WTC11 (cell line): ENCODE results near the gene CAPN3. TPM values are rescaled to one million over a fixed set of nuclear protein-coding genes. Genes with fewer than 3 reads are reported as not detected.

Experiments
- ATAC-seq: fragments of 200-7000 bp; cut with Tn5 transposase; 2 replicates; pipeline ENCODE4 v1.10.0; 2021; ENCODE audit warnings: mild to moderate bottlenecking, moderate library complexity
- CTCF ChIA-PET: fragments of 300-600 bp; sonication (Branson Sonifier 250); formaldehyde crosslinking; loops from one replicate; lab custom pipeline; 2021; ENCODE audit warnings: antibody characterized with exemption; lab: Charles Lee
- POLR2A ChIA-PET: fragments of 350-600 bp; sonication (Branson Sonifier 250); formaldehyde crosslinking; loops from one replicate; lab custom pipeline; 2021; ENCODE audit warnings: antibody characterized with exemption; lab: Charles Lee
- DNase-seq: peaks from one replicate; pipeline ENCODE4 v3.0.0; 2021; ENCODE audit warnings: low spot score
- H3K27ac Mint-ChIP-seq: 2 replicates; pipeline ENCODE4 v1.8.0; 2021; ENCODE audit warnings: mixed read lengths
- H3K27me3 Mint-ChIP-seq: 2 replicates; pipeline ENCODE4 v1.8.0; 2021; ENCODE audit warnings: low read depth, mild to moderate bottlenecking, moderate library complexity, mixed read lengths
- H3K36me3 Mint-ChIP-seq: 2 replicates; pipeline ENCODE4 v1.8.0; 2021; ENCODE audit warnings: mixed read lengths
- H3K4me1 Mint-ChIP-seq: 2 replicates; pipeline ENCODE4 v1.8.0; 2022; ENCODE audit warnings: mixed read lengths
- H3K4me3 Mint-ChIP-seq: 2 replicates; pipeline ENCODE4 v1.8.0; 2021; ENCODE audit warnings: mild to moderate bottlenecking, moderate library complexity, mixed read lengths
- H3K9me3 Mint-ChIP-seq: 2 replicates; pipeline ENCODE4 v1.8.0; 2021; ENCODE audit warnings: mixed read lengths
- ATF1 ChIP-seq: sonication (generic); formaldehyde crosslinking; IDR thresholded peaks from 2 replicates; pipeline ENCODE4 v1.8.1; 2023; ENCODE audit warnings: mild to moderate bottlenecking, moderate library complexity, missing genetic modification reagents
- CBFB ChIP-seq: sonication (generic); formaldehyde crosslinking; IDR thresholded peaks from 2 replicates; pipeline ENCODE4 v1.8.1; 2022; ENCODE audit warnings: mild to moderate bottlenecking, low read depth, missing genetic modification reagents
- HMGA2 ChIP-seq: fragments of 250-450 bp; sonication (Bioruptor Pico); IDR thresholded peaks from 2 replicates; pipeline ENCODE4 v1.4.0; 2021; ENCODE audit warnings: mild to moderate bottlenecking, moderate library complexity
- IRF2 ChIP-seq: sonication (generic); formaldehyde crosslinking; IDR thresholded peaks from 2 replicates; pipeline ENCODE4 v1.8.0; 2022; ENCODE audit warnings: low read depth, missing genetic modification reagents, borderline replicate concordance
- JAZF1 ChIP-seq: fragments of 250-450 bp; sonication (Bioruptor Pico); IDR thresholded peaks from 2 replicates; pipeline ENCODE4 v1.9.0; 2021; ENCODE audit warnings: moderate library complexity, mild to moderate bottlenecking, inconsistent platforms
- NFE2L1 ChIP-seq: sonication (generic); formaldehyde crosslinking; IDR thresholded peaks from 2 replicates; pipeline ENCODE4 v1.8.1; 2023; ENCODE audit warnings: missing genetic modification reagents
- PRRX2 ChIP-seq: fragments of 250-450 bp; sonication (Bioruptor Pico); IDR thresholded peaks from 2 replicates; pipeline ENCODE4 v1.8.0; 2021; ENCODE audit warnings: mild to moderate bottlenecking
- SP1 ChIP-seq: sonication (generic); formaldehyde crosslinking; conservative IDR thresholded peaks from 2 replicates; pipeline ENCODE4 v1.8.1; 2022; ENCODE audit warnings: missing genetic modification reagents
- TP53 ChIP-seq: sonication (generic); formaldehyde crosslinking; IDR thresholded peaks from 2 replicates; pipeline ENCODE4 v1.8.1; 2023; ENCODE audit warnings: mild to moderate bottlenecking, missing genetic modification reagents
- ZNF219 ChIP-seq: sonication (generic); formaldehyde crosslinking; IDR thresholded peaks from 2 replicates; pipeline ENCODE4 v1.8.0; 2023; ENCODE audit warnings: missing genetic modification reagents, mild to moderate bottlenecking, borderline replicate concordance
- ZNF317 ChIP-seq: sonication (generic); formaldehyde crosslinking; IDR thresholded peaks from 2 replicates; pipeline ENCODE4 v1.8.1; 2023; ENCODE audit warnings: low read depth, mild to moderate bottlenecking, moderate library complexity, missing genetic modification reagents, borderline replicate concordance
- total RNA-seq: library from RNA; stranded (reverse); gene quantifications from 3 replicates; pipeline ENCODE4 v1.2.3, GENCODE V29; 2021
- TF ChIP-seq, protein P1 (sequence below): sonication (generic); formaldehyde crosslinking; IDR thresholded peaks from 2 replicates; pipeline ENCODE4 v1.8.0; 2023; ENCODE audit warnings: missing genetic modification reagents, mild to moderate bottlenecking, borderline replicate concordance
- TF ChIP-seq, protein P2 (sequence below): fragments of 250-450 bp; sonication (Bioruptor Pico); IDR thresholded peaks from 2 replicates; pipeline ENCODE4 v2.1.2; 2022; ENCODE audit warnings: mild to moderate bottlenecking, moderate library complexity
- TF ChIP-seq, protein P3 (sequence below): sonication (generic); formaldehyde crosslinking; IDR thresholded peaks from 2 replicates; pipeline ENCODE4 v1.8.1; 2023; ENCODE audit warnings: mild to moderate bottlenecking, missing genetic modification reagents, borderline replicate concordance
- TF ChIP-seq, protein P4 (sequence below): sonication (generic); formaldehyde crosslinking; IDR thresholded peaks from 2 replicates; pipeline ENCODE4 v1.8.0; 2022; ENCODE audit warnings: mild to moderate bottlenecking, missing genetic modification reagents
- TF ChIP-seq, protein P5 (sequence below): sonication (generic); formaldehyde crosslinking; IDR thresholded peaks from 2 replicates; pipeline ENCODE4 v1.8.1; 2022; ENCODE audit warnings: low read depth, mild to moderate bottlenecking, moderate library complexity, missing genetic modification reagents, borderline replicate concordance
- TF ChIP-seq, protein P6 (sequence below): sonication (generic); formaldehyde crosslinking; IDR thresholded peaks from 2 replicates; pipeline ENCODE4 v1.8.0; 2022; ENCODE audit warnings: mild to moderate bottlenecking, missing genetic modification reagents

CAPN3 gene
- total RNA-seq, 1 experiment from 2014 or later = 0.70 TPM

DNA sequence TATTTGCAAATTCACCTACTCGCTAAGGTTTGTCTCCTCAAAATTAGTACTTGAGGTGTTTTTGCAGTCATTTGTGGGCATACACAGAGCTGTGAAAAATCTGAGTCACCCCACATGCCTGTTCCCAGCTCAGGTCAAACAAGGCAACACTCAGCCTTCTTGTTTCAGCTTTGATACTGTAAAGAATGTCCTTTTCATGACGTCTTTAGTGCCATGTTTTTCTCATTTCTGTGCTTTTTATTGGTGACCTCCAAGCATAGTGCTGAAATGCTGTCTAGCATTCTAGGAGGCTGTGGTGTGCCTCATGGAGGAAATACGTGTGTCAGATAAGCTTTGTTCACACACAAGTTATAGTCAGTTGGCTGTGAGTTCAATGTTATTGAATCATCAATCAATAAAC is 8.8 kb downstream of the CAPN3 start (continued):
- TF ChIP-seq, protein P1, sequence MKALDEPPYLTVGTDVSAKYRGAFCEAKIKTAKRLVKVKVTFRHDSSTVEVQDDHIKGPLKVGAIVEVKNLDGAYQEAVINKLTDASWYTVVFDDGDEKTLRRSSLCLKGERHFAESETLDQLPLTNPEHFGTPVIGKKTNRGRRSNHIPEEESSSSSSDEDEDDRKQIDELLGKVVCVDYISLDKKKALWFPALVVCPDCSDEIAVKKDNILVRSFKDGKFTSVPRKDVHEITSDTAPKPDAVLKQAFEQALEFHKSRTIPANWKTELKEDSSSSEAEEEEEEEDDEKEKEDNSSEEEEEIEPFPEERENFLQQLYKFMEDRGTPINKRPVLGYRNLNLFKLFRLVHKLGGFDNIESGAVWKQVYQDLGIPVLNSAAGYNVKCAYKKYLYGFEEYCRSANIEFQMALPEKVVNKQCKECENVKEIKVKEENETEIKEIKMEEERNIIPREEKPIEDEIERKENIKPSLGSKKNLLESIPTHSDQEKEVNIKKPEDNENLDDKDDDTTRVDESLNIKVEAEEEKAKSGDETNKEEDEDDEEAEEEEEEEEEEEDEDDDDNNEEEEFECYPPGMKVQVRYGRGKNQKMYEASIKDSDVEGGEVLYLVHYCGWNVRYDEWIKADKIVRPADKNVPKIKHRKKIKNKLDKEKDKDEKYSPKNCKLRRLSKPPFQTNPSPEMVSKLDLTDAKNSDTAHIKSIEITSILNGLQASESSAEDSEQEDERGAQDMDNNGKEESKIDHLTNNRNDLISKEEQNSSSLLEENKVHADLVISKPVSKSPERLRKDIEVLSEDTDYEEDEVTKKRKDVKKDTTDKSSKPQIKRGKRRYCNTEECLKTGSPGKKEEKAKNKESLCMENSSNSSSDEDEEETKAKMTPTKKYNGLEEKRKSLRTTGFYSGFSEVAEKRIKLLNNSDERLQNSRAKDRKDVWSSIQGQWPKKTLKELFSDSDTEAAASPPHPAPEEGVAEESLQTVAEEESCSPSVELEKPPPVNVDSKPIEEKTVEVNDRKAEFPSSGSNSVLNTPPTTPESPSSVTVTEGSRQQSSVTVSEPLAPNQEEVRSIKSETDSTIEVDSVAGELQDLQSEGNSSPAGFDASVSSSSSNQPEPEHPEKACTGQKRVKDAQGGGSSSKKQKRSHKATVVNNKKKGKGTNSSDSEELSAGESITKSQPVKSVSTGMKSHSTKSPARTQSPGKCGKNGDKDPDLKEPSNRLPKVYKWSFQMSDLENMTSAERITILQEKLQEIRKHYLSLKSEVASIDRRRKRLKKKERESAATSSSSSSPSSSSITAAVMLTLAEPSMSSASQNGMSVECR (CRISPR knock-in tag) = no peak
- no peak for TF ChIP-seq ZNF219 (CRISPR knock-in tag)
- TF ChIP-seq ATF1 (CRISPR knock-in tag) = no peak
- no peak for TF ChIP-seq HMGA2 (CRISPR knock-in tag)
- TF ChIP-seq TP53 (CRISPR knock-in tag) = no peak
- TF ChIP-seq, protein P2, sequence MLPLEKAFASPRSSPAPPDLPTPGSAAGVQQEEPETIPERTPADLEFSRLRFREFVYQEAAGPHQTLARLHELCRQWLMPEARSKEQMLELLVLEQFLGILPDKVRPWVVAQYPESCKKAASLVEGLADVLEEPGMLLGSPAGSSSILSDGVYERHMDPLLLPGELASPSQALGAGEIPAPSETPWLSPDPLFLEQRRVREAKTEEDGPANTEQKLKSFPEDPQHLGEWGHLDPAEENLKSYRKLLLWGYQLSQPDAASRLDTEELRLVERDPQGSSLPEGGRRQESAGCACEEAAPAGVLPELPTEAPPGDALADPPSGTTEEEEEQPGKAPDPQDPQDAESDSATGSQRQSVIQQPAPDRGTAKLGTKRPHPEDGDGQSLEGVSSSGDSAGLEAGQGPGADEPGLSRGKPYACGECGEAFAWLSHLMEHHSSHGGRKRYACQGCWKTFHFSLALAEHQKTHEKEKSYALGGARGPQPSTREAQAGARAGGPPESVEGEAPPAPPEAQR (CRISPR knock-in tag) = no peak
- TF ChIP-seq, protein P3, sequence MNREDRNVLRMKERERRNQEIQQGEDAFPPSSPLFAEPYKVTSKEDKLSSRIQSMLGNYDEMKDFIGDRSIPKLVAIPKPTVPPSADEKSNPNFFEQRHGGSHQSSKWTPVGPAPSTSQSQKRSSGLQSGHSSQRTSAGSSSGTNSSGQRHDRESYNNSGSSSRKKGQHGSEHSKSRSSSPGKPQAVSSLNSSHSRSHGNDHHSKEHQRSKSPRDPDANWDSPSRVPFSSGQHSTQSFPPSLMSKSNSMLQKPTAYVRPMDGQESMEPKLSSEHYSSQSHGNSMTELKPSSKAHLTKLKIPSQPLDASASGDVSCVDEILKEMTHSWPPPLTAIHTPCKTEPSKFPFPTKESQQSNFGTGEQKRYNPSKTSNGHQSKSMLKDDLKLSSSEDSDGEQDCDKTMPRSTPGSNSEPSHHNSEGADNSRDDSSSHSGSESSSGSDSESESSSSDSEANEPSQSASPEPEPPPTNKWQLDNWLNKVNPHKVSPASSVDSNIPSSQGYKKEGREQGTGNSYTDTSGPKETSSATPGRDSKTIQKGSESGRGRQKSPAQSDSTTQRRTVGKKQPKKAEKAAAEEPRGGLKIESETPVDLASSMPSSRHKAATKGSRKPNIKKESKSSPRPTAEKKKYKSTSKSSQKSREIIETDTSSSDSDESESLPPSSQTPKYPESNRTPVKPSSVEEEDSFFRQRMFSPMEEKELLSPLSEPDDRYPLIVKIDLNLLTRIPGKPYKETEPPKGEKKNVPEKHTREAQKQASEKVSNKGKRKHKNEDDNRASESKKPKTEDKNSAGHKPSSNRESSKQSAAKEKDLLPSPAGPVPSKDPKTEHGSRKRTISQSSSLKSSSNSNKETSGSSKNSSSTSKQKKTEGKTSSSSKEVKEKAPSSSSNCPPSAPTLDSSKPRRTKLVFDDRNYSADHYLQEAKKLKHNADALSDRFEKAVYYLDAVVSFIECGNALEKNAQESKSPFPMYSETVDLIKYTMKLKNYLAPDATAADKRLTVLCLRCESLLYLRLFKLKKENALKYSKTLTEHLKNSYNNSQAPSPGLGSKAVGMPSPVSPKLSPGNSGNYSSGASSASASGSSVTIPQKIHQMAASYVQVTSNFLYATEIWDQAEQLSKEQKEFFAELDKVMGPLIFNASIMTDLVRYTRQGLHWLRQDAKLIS = no peak
- TF ChIP-seq, protein P4, sequence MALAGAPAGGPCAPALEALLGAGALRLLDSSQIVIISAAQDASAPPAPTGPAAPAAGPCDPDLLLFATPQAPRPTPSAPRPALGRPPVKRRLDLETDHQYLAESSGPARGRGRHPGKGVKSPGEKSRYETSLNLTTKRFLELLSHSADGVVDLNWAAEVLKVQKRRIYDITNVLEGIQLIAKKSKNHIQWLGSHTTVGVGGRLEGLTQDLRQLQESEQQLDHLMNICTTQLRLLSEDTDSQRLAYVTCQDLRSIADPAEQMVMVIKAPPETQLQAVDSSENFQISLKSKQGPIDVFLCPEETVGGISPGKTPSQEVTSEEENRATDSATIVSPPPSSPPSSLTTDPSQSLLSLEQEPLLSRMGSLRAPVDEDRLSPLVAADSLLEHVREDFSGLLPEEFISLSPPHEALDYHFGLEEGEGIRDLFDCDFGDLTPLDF (CRISPR knock-in tag) = no peak
- TF ChIP-seq ZNF317 (CRISPR knock-in tag) = no peak
- TF ChIP-seq JAZF1 (CRISPR knock-in tag) = no peak

DNA sequence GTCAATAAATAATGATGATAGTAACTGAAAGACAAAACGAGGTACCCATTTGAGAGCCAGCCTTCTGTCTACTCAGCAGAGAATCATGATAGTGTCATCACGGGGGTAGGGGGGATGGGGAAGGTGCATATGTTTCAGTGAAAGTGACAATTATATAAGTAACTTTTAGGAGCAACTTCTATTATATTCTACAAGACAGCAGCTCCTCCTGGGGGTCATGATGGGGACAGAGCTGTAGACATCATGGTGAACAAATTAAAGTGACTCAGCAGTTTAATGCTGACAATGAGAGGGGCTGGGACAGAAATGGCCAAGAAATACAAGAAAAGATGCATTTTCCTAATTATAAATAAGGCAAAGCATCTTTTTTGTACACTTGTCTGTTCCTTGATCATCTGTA is 11.8 kb downstream of the CAPN3 start:
- DNase-seq = no peak
- no peak for ATAC-seq
- Mint-ChIP-seq H3K36me3 (peaks cover 35% of the 10 kb centered on the region), H3K9me3 (peaks cover 38% of the 10 kb centered on the region), H3K27me3 (peaks cover 49% of the 10 kb centered on the region), H3K4me3 (no peak overlapping the region), H3K27ac (no peak overlapping the region), H3K4me1 (no peaks in the 10 kb centered on the region)
- ChIA-PET CTCF (interaction anchor here (1.8 kb wide), 1 partner anchor 14 kb away, joined by 11 read pairs; no protein-coding TSS in a partner anchor), POLR2A (no interaction called here)
- TF ChIP-seq, protein P5, sequence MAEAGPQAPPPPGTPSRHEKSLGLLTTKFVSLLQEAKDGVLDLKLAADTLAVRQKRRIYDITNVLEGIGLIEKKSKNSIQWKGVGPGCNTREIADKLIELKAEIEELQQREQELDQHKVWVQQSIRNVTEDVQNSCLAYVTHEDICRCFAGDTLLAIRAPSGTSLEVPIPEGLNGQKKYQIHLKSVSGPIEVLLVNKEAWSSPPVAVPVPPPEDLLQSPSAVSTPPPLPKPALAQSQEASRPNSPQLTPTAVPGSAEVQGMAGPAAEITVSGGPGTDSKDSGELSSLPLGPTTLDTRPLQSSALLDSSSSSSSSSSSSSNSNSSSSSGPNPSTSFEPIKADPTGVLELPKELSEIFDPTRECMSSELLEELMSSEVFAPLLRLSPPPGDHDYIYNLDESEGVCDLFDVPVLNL (CRISPR knock-in tag) = no peak
- no peak for TF ChIP-seq IRF2 (CRISPR knock-in tag)
- no peak for TF ChIP-seq CBFB
- TF ChIP-seq, protein P6, sequence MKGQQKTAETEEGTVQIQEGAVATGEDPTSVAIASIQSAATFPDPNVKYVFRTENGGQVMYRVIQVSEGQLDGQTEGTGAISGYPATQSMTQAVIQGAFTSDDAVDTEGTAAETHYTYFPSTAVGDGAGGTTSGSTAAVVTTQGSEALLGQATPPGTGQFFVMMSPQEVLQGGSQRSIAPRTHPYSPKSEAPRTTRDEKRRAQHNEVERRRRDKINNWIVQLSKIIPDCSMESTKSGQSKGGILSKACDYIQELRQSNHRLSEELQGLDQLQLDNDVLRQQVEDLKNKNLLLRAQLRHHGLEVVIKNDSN (CRISPR knock-in tag) = no peak
- no peak for TF ChIP-seq SP1
- TF ChIP-seq PRRX2 (CRISPR knock-in tag) = no peak
- 0 out of 2 replicates have a peak, but pooled peaks have one; percentile 20 for TF ChIP-seq NFE2L1
